OCI-LY3 (cell line): ENCODE data around the gene ARL14.

ENCODE experiments used
- CTCF ChIP-seq: fragments of 200-600, 300-600 bp; sonication (generic); IDR thresholded peaks from 2 replicates; pipeline ENCODE4 v1.5.1; 2014; ENCODE audit warnings: antibody characterized with exemption, low read length, low read depth
- EZH2phosphoT487 ChIP-seq: fragments of 200-600 bp; shearing (Covaris generic); IDR thresholded peaks from 2 replicates; pipeline ENCODE4 v1.6.1; 2018; ENCODE audit warnings: antibody characterized with exemption, mixed run types, low read depth

DNA sequence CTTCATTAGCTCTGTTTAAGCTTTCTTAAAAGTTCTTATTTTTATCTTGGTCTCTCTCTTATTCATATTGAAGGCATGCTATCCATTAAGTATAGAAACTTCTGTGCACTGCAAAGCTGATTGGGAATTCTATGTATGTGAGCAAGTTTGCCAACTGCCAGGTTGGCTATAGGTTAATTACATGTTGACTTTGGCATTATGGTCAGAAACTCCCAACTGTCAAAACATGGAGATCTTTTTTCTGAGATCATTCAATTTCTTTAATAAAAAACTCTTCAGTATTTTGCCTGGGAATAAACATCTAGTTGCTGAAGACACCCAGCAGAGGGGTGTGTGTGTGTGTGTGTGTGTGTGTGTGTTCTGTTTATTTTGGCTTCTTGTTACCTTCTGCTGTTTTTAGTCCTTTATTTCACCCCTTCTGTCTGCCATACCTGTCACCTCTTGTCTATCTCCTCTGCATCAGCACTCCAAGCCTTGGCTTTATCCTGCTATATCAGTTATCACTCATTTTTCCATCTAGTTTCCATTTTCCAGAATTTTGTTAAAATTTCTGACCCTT, 1.3 kb upstream of the ARL14 start:
- TF ChIP-seq CTCF, result no peak
- no peak for TF ChIP-seq EZH2phosphoT487
